Embryonic facial prominence (tissue), 1 donor: ENCODE measurements around the gene PPP1R12B.
"Not testable (repeated sequence)": the region's sequence is repeated elsewhere in the genome, so short reads cannot be mapped to it uniquely, and the experiment has no call there.

Source experiments
- DNase-seq: peaks from one replicate; pipeline ENCODE4 v3.0.0-alpha.2; 2016; ENCODE audit errors: extremely low spot score

Gene PPP1R12B

GRCh38 chr1:202483362-202483761 lies 134.9 kb downstream of the PPP1R12B start:
- DNase-seq = not testable (repeated sequence)

GRCh38 chr1:202484032-202484431 lies 135.5 kb downstream of the PPP1R12B start:
- DNase-seq = not testable (repeated sequence)

GRCh38 chr1:202484820-202485219 lies 136.3 kb downstream of the PPP1R12B start:
- not testable (repeated sequence) for DNase-seq

- not testable (repeated sequence) for DNase-seq
These were observed 139.7 kb downstream of the PPP1R12B start for GRCh38 chr1:202488178-202488649.

- not testable (repeated sequence) for DNase-seq
These were observed 140.6 kb downstream of the PPP1R12B start for GRCh38 chr1:202489101-202489500.

- DNase-seq = not testable (repeated sequence)
These were observed 144.6 kb downstream of the PPP1R12B start for GRCh38 chr1:202493112-202493511.

- no peak for DNase-seq
These were observed 150.0 kb downstream of the PPP1R12B start for GRCh38 chr1:202498542-202498941.

GRCh38 chr1:202499997-202500396 lies 151.5 kb downstream of the PPP1R12B start:
- DNase-seq = not testable (repeated sequence)

- DNase-seq = no peak
These were observed 152.8 kb downstream of the PPP1R12B start for GRCh38 chr1:202501281-202501680.

- DNase-seq = no peak
These were observed 156.9 kb downstream of the PPP1R12B start for GRCh38 chr1:202505356-202505755.

- DNase-seq = not testable (repeated sequence)
These were observed 157.5 kb downstream of the PPP1R12B start for GRCh38 chr1:202505880-202506575.

- DNase-seq = not testable (repeated sequence)
These were observed 160.4 kb downstream of the PPP1R12B start for GRCh38 chr1:202508863-202509262.

- not testable (repeated sequence) for DNase-seq
These were observed 165.4 kb downstream of the PPP1R12B start for GRCh38 chr1:202513875-202514274.

- no peak for DNase-seq
These were observed 168.0 kb downstream of the PPP1R12B start for GRCh38 chr1:202516434-202516877.

- DNase-seq = not testable (repeated sequence)
These were observed 168.6 kb downstream of the PPP1R12B start for GRCh38 chr1:202517146-202517545.

GRCh38 chr1:202518180-202518579 lies 169.7 kb downstream of the PPP1R12B start:
- not testable (repeated sequence) for DNase-seq

GRCh38 chr1:202518905-202519304 lies 170.4 kb downstream of the PPP1R12B start:
- not testable (repeated sequence) for DNase-seq

- DNase-seq = not testable (repeated sequence)
These were observed 171.8 kb downstream of the PPP1R12B start for GRCh38 chr1:202520129-202520856.

- not testable (repeated sequence) for DNase-seq
These were observed 172.3 kb downstream of the PPP1R12B start for GRCh38 chr1:202520857-202521216.

- not testable (repeated sequence) for DNase-seq
These were observed 173.0 kb downstream of the PPP1R12B start for GRCh38 chr1:202521484-202521883.

GRCh38 chr1:202521886-202522285 lies 173.4 kb downstream of the PPP1R12B start:
- DNase-seq = no peak

- not testable (repeated sequence) for DNase-seq
These were observed 177.6 kb downstream of the PPP1R12B start for GRCh38 chr1:202526056-202526455.
